Measurements from ENCODE around the gene CNKSR1.

GRCh38 chr1:26138974-26139558 lies 38.2 kb upstream of the CNKSR1 start:
- TF ChIP-seq POLR2A (IDR thresholded peaks at IDR 0.05; ENCODE audit: low read depth, low read length): no peak
- no peak for TF ChIP-seq POLR2AphosphoS5 (IDR thresholded peaks at IDR 0.05; ENCODE audit: low read depth, low read length)

All from GM12892 (cell line).